Colonic mucosa (tissue), 4 donors: Measurements from ENCODE around the gene DNAJB8. TPM values are rescaled to one million over a fixed set of nuclear protein-coding genes. Genes with fewer than 3 reads are reported as not detected.

Source experiments
- DNase-seq: peaks from one replicate; pipeline ENCODE4 v3.0.0-alpha.2; 2020
- H3K27ac ChIP-seq: fragments of 200-600 bp; one replicate; pipeline ENCODE4 v1.8.0; 2021
- H3K27me3 ChIP-seq: fragments of 200-600 bp; one replicate; pipeline ENCODE4 v1.8.0; 2021
- H3K36me3 ChIP-seq: fragments of 200-600 bp; one replicate; pipeline ENCODE4 v1.8.0; 2021
- H3K4me1 ChIP-seq: fragments of 200-600 bp; one replicate; pipeline ENCODE4 v1.8.0; 2021; ENCODE audit warnings: mild to moderate bottlenecking
- H3K4me3 ChIP-seq: fragments of 200-600 bp; one replicate; pipeline ENCODE4 v1.8.0; 2021
- H3K9ac ChIP-seq, 2 donors: one replicate each; pipeline ENCODE4 v1.7.0; 2013; ENCODE audit warnings: control low read depth in 2 of 2, low read depth in 2 of 2, low read length in 2 of 2
- H3K9me3 ChIP-seq: fragments of 200-600 bp; one replicate; pipeline ENCODE4 v1.8.0; 2021
- CTCF ChIP-seq: fragments of 200-600 bp; IDR thresholded peaks from one replicate; pipeline ENCODE4 v1.8.0; 2022; ENCODE audit warnings: antibody characterized with exemption, mild to moderate bottlenecking
- intact Hi-C: fragments of 100-400 bp; cut with DNase I; formaldehyde crosslinking; loops from one replicate; pipeline ENCODE4 v1.14.1; 2022
- total RNA-seq, 2 donors: library from RNA; stranded (reverse); fragmentation: NEBNext Ultra II Directional in 1 of 2; extraction: Animal tissue kit (Norgen Biotek cat#: 25700) in 1 of 2; gene quantifications; one replicate each; pipeline ENCODE4 v1.2.1, GENCODE V29; 2021
- donor health status: healthy.
- donor health status: DM: no; HTN: no; CAD: no.
- donor health status: DM: no; HTN: no; CAD: no.

DNAJB8 gene
- total RNA-seq, 2 donors from 2014 or later: not detected

GRCh38 chr3:128482175-128482574 is 15.5 kb upstream of the DNAJB8 start:
- DNase-seq: no peak
- H3K4me1 ChIP-seq: peaks cover 6% of the 10 kb centered on the region
- TF ChIP-seq CTCF: no peak
- no peaks in the 10 kb centered on the region for H3K9me3 ChIP-seq
- H3K9ac ChIP-seq: no peak overlapping the region
- H3K27me3 ChIP-seq: peaks cover 63% of the 10 kb centered on the region
- H3K27ac ChIP-seq: no peak overlapping the region
- intact Hi-C loops: no loop called here
- H3K4me3 ChIP-seq: no peak overlapping the region
- no peaks in the 10 kb centered on the region for H3K36me3 ChIP-seq

- H3K27ac ChIP-seq: no peak overlapping the region
- TF ChIP-seq CTCF: no peak
- peaks cover 56% of the 10 kb centered on the region for H3K27me3 ChIP-seq
- intact Hi-C loops: no loop called here
- no peak overlapping the region for H3K4me3 ChIP-seq
- no peaks in the 10 kb centered on the region for H3K36me3 ChIP-seq
- no peaks in the 10 kb centered on the region for H3K9me3 ChIP-seq
- no peak for DNase-seq
- H3K9ac ChIP-seq: no peak overlapping the region
- no peaks in the 10 kb centered on the region for H3K4me1 ChIP-seq
Observed at GRCh38 chr3:128481438-128481942, 14.8 kb upstream of the DNAJB8 start.

- no peak overlapping the region for H3K4me3 ChIP-seq
- DNase-seq: no peak
- intact Hi-C loops: no loop called here
- H3K9ac ChIP-seq: no peak overlapping the region
- no peak for TF ChIP-seq CTCF
- no peaks in the 10 kb centered on the region for H3K4me1 ChIP-seq
- no peaks in the 10 kb centered on the region for H3K9me3 ChIP-seq
- no peaks in the 10 kb centered on the region for H3K36me3 ChIP-seq
- H3K27me3 ChIP-seq: peaks cover 50% of the 10 kb centered on the region
- H3K27ac ChIP-seq: no peak overlapping the region
Observed at GRCh38 chr3:128480717-128481437, 14.2 kb upstream of the DNAJB8 start.

- H3K4me1 ChIP-seq: no peaks in the 10 kb centered on the region
- H3K27ac ChIP-seq: no peak overlapping the region
- no peaks in the 10 kb centered on the region for H3K9me3 ChIP-seq
- H3K36me3 ChIP-seq: no peaks in the 10 kb centered on the region
- H3K4me3 ChIP-seq: no peak overlapping the region
- H3K9ac ChIP-seq: no peak overlapping the region
- TF ChIP-seq CTCF: no peak
- no peak for DNase-seq
- peaks cover 44% of the 10 kb centered on the region for H3K27me3 ChIP-seq
- intact Hi-C loops: no loop called here
Observed at GRCh38 chr3:128480278-128480677, 13.6 kb upstream of the DNAJB8 start.

GRCh38 chr3:128479558-128480086 is 12.9 kb upstream of the DNAJB8 start:
- Histone ChIP-seq H3K27ac (no peak overlapping the region), H3K27me3 (peaks cover 38% of the 10 kb centered on the region)
- DNase-seq: no peak

More at GRCh38 chr3:128479558-128480086, 12.9 kb upstream of the DNAJB8 start:
- Histone ChIP-seq H3K4me3 (no peak overlapping the region), H3K9ac (no peak overlapping the region), H3K36me3 (no peaks in the 10 kb centered on the region), H3K4me1 (no peaks in the 10 kb centered on the region), H3K9me3 (no peaks in the 10 kb centered on the region)
- intact Hi-C loops: no loop called here
- no peak for TF ChIP-seq CTCF
